Middle frontal gyrus (tissue), 1 donor: ENCODE results near the gene SAMM50.
"Not testable (repeated sequence)": the region's sequence is repeated elsewhere in the genome, so short reads cannot be mapped to it uniquely, and the experiment has no call there.

Experiments
- DNase-seq: peaks from one replicate; pipeline ENCODE4 v3.0.0-alpha.2; 2015; ENCODE audit warnings: low spot score; ENCODE audit errors: extremely low spot score

Gene SAMM50

GRCh38 chr22:44000123-44000522, 44.9 kb downstream of the SAMM50 start:
- no peak for DNase-seq

- DNase-seq: no peak
Observed at GRCh38 chr22:44001521-44001920, 46.3 kb downstream of the SAMM50 start.

- no peak for DNase-seq
Observed at GRCh38 chr22:44002324-44002723, 47.1 kb downstream of the SAMM50 start.

- DNase-seq: no peak
Observed at GRCh38 chr22:44002997-44003396, 47.8 kb downstream of the SAMM50 start.

- DNase-seq: no peak
Observed at GRCh38 chr22:44003405-44004103, 48.3 kb downstream of the SAMM50 start.

GRCh38 chr22:44004104-44004460, 48.8 kb downstream of the SAMM50 start:
- no peak for DNase-seq

- DNase-seq: no peak
Observed at GRCh38 chr22:44005524-44005923, 50.3 kb downstream of the SAMM50 start.

- DNase-seq: no peak
Observed at GRCh38 chr22:44012162-44012561, 56.9 kb downstream of the SAMM50 start.

- DNase-seq: no peak
Observed at GRCh38 chr22:44012591-44012990, 57.3 kb downstream of the SAMM50 start.

GRCh38 chr22:44014241-44014640, 59.0 kb downstream of the SAMM50 start:
- DNase-seq: no peak

GRCh38 chr22:44016586-44016985, 61.3 kb downstream of the SAMM50 start:
- not testable (repeated sequence) for DNase-seq

- DNase-seq: no peak
Observed at GRCh38 chr22:44018594-44018993, 63.4 kb downstream of the SAMM50 start.

GRCh38 chr22:44019416-44019815, 64.2 kb downstream of the SAMM50 start:
- no peak for DNase-seq

- no peak for DNase-seq
Observed at GRCh38 chr22:44019846-44020245, 64.6 kb downstream of the SAMM50 start.

GRCh38 chr22:44020981-44021380, 65.7 kb downstream of the SAMM50 start:
- no peak for DNase-seq

- DNase-seq: no peak
Observed at GRCh38 chr22:44023404-44024287, 68.4 kb downstream of the SAMM50 start.

GRCh38 chr22:44024288-44024921, 69.2 kb downstream of the SAMM50 start, which contains the start of gene PARVB:
PARVB (plus strand) TSS chr22:44024302; CDS start chr22:44024340, 38 bp downstream.
- DNase-seq: no peak

GRCh38 chr22:44025171-44026065, 70.2 kb downstream of the SAMM50 start:
- DNase-seq: no peak

- DNase-seq: no peak
Observed at GRCh38 chr22:44026066-44026629, 70.9 kb downstream of the SAMM50 start.

- DNase-seq: no peak
Observed at GRCh38 chr22:44026630-44027511, 71.6 kb downstream of the SAMM50 start.
